Smooth muscle cell (in vitro differentiated cells): Measurements from ENCODE around the gene FHIP1A. TPM values are rescaled to one million over a fixed set of nuclear protein-coding genes. Genes with fewer than 3 reads are reported as not detected.

Source experiments
- DNase-seq: peaks from one replicate; lab custom pipeline; 2025; ENCODE audit not compliant: unreplicated experiment; lab: John Stamatoyannopoulos, UW
- H2AFZ ChIP-seq: fragments of 200-600 bp; sonication (generic); 2 replicates; pipeline ENCODE4 v1.6.0; 2016; ENCODE audit warnings: antibody characterized with exemption, low read depth, mild to moderate bottlenecking
- H3F3A ChIP-seq: fragments of 200-600 bp; sonication (generic); 2 replicates; pipeline ENCODE4 v1.6.0; 2017; ENCODE audit warnings: antibody characterized with exemption, low read depth
- H3K27ac ChIP-seq: fragments of 200-600 bp; sonication (generic); 2 replicates; pipeline ENCODE4 v1.5.1; 2016; ENCODE audit warnings: low read depth, mild to moderate bottlenecking
- H3K27me3 ChIP-seq: fragments of 200-600 bp; sonication (generic); 2 replicates; pipeline ENCODE4 v1.6.1; 2016; ENCODE audit warnings: low read depth, mild to moderate bottlenecking
- H3K36me3 ChIP-seq: fragments of 200-600 bp; sonication (generic); 2 replicates; pipeline ENCODE4 v1.5.1; 2016; ENCODE audit warnings: low read depth
- H3K4me1 ChIP-seq: fragments of 200-600 bp; sonication (generic); 2 replicates; pipeline ENCODE4 v1.5.1; 2016; ENCODE audit warnings: low read depth
- H3K4me2 ChIP-seq: fragments of 200-600 bp; sonication (generic); 2 replicates; pipeline ENCODE4 v1.6.0; 2016; ENCODE audit warnings: mild to moderate bottlenecking
- H3K4me3 ChIP-seq: fragments of 200-600 bp; sonication (generic); 2 replicates; pipeline ENCODE4 v1.5.1; 2016; ENCODE audit warnings: mild to moderate bottlenecking
- H3K79me2 ChIP-seq: fragments of 200-600 bp; sonication (generic); 2 replicates; pipeline ENCODE4 v1.6.0; 2016; ENCODE audit warnings: low read depth, mild to moderate bottlenecking
- H3K9ac ChIP-seq: fragments of 200-600 bp; sonication (generic); 2 replicates; pipeline ENCODE4 v1.6.0; 2016; ENCODE audit warnings: low read depth
- H3K9me3 ChIP-seq: fragments of 200-600 bp; sonication (generic); replicated peaks from 2 replicates; pipeline ENCODE4 v1.5.1; 2016; ENCODE audit warnings: low read depth
- H4K20me1 ChIP-seq: fragments of 200-600 bp; sonication (generic); 2 replicates; pipeline ENCODE4 v1.6.0; 2016; ENCODE audit warnings: low read depth
- WGBS: methylation state at CpG from one replicate; pipeline ENCODE4 v1.1.7; 2016; ENCODE audit warnings: low lambda C conversion rate; 5-methylcytosine and 5-hydroxymethylcytosine counted together
- polyA plus RNA-seq: library from polyadenylated mRNA; unstranded; fragments of >200 nt; fragmentation: Nextera tagmentation; extraction: Ambion mirVana; gene quantifications from 2 replicates; pipeline ENCODE4 v1.2.1, GENCODE V29; 2016
- total RNA-seq: library from RNA; depleted of rRNA; stranded (reverse); fragments of >200 nt; gene quantifications from 2 replicates; pipeline ENCODE4 v1.2.3, GENCODE V29; 2014
- TF ChIP-seq, protein P1 (sequence below): fragments of 200-600 bp; sonication (generic); IDR thresholded peaks from 2 replicates; pipeline ENCODE4 v1.5.1; 2017; ENCODE audit warnings: borderline replicate concordance, mild to moderate bottlenecking, antibody characterized with exemption; ENCODE audit not compliant: insufficient read depth, poor library complexity, severe bottlenecking

Gene FHIP1A
- total and polyA plus RNA-seq, 2 experiments from 2014 or later: 0.48 to 4.1 TPM

DNA sequence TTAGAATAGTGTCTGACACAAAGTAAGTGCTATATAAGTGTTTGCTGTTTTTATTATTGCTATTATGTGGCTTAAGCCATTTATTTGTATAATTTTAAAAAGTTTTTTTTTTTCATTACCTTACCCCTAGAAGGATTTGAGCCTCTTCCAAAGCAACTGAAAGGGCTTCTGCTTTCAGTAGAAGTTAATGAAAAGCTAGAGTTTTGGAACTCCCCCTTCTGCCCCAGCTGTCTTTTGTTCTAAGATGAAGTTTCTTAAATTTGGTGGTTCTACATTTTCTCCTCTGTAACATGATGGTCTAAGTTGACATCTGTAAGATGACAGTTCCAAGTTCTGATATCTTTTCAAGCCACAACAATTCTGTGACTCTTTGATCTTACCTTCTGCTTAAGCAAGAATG, 30.3 kb downstream of the FHIP1A start:
- no peak overlapping the region for H3K27ac ChIP-seq
- no peaks in the 10 kb centered on the region for H3F3A ChIP-seq
- H4K20me1 ChIP-seq: no peaks in the 10 kb centered on the region
- H2AFZ ChIP-seq: no peak overlapping the region
- H3K4me2 ChIP-seq: no peak overlapping the region
- H3K9ac ChIP-seq: no peak overlapping the region
- no peaks in the 10 kb centered on the region for H3K9me3 ChIP-seq
- H3K79me2 ChIP-seq: no peaks in the 10 kb centered on the region
- H3K4me3 ChIP-seq: no peak overlapping the region
- no peaks in the 10 kb centered on the region for H3K27me3 ChIP-seq
- TF ChIP-seq, protein P1, sequence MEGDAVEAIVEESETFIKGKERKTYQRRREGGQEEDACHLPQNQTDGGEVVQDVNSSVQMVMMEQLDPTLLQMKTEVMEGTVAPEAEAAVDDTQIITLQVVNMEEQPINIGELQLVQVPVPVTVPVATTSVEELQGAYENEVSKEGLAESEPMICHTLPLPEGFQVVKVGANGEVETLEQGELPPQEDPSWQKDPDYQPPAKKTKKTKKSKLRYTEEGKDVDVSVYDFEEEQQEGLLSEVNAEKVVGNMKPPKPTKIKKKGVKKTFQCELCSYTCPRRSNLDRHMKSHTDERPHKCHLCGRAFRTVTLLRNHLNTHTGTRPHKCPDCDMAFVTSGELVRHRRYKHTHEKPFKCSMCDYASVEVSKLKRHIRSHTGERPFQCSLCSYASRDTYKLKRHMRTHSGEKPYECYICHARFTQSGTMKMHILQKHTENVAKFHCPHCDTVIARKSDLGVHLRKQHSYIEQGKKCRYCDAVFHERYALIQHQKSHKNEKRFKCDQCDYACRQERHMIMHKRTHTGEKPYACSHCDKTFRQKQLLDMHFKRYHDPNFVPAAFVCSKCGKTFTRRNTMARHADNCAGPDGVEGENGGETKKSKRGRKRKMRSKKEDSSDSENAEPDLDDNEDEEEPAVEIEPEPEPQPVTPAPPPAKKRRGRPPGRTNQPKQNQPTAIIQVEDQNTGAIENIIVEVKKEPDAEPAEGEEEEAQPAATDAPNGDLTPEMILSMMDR: no peak
- no peak for DNase-seq
- no peaks in the 10 kb centered on the region for H3K4me1 ChIP-seq
- H3K36me3 ChIP-seq: no peaks in the 10 kb centered on the region

DNA sequence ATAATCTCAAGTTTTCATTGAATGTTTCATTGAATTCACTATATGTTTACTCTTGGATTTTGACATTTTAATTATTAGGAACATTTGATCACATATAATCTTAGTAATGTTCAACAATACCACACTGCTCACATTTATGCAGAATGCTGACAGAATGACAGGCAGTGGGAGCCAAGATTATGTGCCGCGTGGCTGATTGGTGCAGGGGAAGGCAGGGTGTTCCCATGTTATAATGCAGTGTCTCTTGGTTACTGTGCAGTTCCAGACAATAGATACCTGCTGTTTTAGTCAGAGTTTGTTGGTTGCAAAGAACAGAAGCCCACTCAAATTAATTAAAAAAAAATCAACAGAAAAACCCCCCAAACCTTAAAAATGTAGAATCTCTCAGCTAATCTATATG, 33.0 kb downstream of the FHIP1A start:
- H3F3A ChIP-seq: no peaks in the 10 kb centered on the region
- H3K27ac ChIP-seq: no peak overlapping the region
- H4K20me1 ChIP-seq: no peaks in the 10 kb centered on the region
- no peak overlapping the region for H3K4me2 ChIP-seq
- 94% methylated on average over 2 of the region's 2 CpGs for WGBS
- no peaks in the 10 kb centered on the region for H3K79me2 ChIP-seq
- DNase-seq: no peak
- H3K36me3 ChIP-seq: no peaks in the 10 kb centered on the region
- H2AFZ ChIP-seq: no peak overlapping the region
- no peak overlapping the region for H3K4me3 ChIP-seq
- TF ChIP-seq, protein P1: no peak
- H3K9me3 ChIP-seq: no peaks in the 10 kb centered on the region
- no peaks in the 10 kb centered on the region for H3K4me1 ChIP-seq
- H3K9ac ChIP-seq: no peak overlapping the region
- H3K27me3 ChIP-seq: no peaks in the 10 kb centered on the region

DNA sequence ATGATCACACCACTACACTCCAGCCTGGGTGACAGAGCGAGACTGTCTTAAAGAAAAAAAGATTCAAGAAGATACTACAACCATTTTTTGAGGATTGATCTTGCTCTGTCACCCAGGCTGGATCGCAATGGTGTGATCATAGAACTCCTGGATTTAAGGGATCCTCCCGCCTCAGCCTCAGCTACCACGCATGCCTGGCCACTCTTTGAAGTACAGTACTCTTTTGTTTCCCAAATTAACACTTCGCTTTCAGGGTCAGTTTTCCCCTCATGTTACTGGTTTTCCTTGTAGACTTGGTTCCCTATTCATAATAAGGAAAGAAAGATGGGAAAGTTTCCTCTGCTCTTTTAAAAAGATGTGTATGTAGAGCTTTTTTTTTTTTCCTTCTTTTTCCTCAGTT, 34.3 kb downstream of the FHIP1A start:
- no peaks in the 10 kb centered on the region for H3K9me3 ChIP-seq
- H3K9ac ChIP-seq: no peak overlapping the region
- no peaks in the 10 kb centered on the region for H3K79me2 ChIP-seq
- TF ChIP-seq, protein P1: no peak
- DNase-seq: no peak
- H3K27ac ChIP-seq: no peak overlapping the region
- WGBS: 62% methylated on average over 5 of the region's 5 CpGs
- no peak overlapping the region for H3K4me2 ChIP-seq
- H3K4me1 ChIP-seq: no peaks in the 10 kb centered on the region
- H3K27me3 ChIP-seq: no peaks in the 10 kb centered on the region
- H2AFZ ChIP-seq: no peak overlapping the region
- no peaks in the 10 kb centered on the region for H3F3A ChIP-seq
- no peaks in the 10 kb centered on the region for H3K36me3 ChIP-seq
- H3K4me3 ChIP-seq: no peak overlapping the region
- H4K20me1 ChIP-seq: no peaks in the 10 kb centered on the region

DNA sequence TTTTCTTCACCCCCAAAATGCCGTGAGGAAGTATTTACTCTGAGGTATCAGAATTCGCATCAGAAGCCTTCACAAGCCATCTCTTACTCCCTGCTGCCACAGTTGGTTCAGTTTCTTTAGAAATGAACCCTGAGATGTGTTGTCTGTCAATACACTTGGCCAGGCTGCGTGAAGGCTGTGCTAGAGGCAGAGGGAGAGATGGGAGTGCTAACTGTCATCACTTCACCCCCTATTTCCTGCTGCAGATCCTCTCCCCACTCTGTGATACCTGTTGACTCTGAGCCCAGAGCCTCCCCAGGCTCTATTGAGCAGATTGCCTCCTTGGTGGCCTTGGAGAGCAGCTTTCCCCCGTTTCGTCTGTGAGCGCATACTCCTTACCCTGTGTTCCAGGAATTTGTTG, 34.8 kb downstream of the FHIP1A start:
- TF ChIP-seq, protein P1: no peak
- 86% methylated on average over 6 of the region's 6 CpGs for WGBS
- Histone ChIP-seq H3K4me2 (no peak overlapping the region), H3K79me2 (no peaks in the 10 kb centered on the region), H3K36me3 (no peaks in the 10 kb centered on the region), H2AFZ (no peak overlapping the region), H3K4me3 (no peak overlapping the region), H3K27me3 (no peaks in the 10 kb centered on the region), H3F3A (no peaks in the 10 kb centered on the region), H3K4me1 (no peaks in the 10 kb centered on the region), H3K9me3 (no peaks in the 10 kb centered on the region), H4K20me1 (no peaks in the 10 kb centered on the region), H3K27ac (no peak overlapping the region), H3K9ac (no peak overlapping the region)
- no peak for DNase-seq
